Activated CD4-positive, alpha-beta T cell treated with anti-CD3 and anti-CD28 coated beads, Interleukin-10, Interleukin-2, amounts not matched to agents 100 ng/mL and 50 ng/mL, durations not matched to agents 16 hours and 8 hours (primary cell): ENCODE data around the gene SLC25A34.

Source experiments
- DNase-seq: peaks from one replicate; pipeline ENCODE4 v3.0.0-alpha.2; 2020

SLC25A34 gene

DNA sequence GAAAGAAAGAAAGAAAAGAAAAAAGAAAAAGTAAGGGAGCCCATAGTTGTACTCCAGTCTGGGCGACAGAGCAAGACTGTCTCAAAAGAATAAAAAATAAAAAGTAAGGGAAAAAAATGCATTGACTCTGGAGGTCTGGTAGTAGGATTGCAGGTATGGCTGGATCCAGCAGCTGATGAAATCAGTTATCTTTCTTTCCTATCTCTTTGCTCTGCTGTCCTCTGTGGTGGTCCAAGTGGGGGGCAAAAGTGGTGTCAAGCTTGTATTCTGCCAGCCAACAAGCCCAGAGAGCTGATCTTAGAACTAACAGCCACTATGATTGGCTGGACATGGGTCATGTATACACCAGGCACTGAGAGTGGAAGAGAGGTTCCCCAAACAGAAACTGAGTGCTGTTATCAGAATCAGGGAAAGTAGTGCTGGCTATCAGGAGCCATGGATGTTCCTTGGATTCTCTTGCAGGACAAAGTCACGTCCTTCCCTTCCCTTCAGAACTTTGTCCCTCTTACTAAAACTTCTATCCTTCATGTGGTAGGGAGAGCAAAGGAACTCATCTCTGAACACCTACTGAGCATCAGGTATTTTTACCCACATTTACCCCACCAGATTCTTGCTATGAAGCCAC, 19.1 kb downstream of the SLC25A34 start:
- DNase-seq: no peak

- DNase-seq: no peak
Measured at GRCh38 chr1:15755646-15756040, 19.6 kb downstream of the SLC25A34 start.

- no peak for DNase-seq
Measured at GRCh38 chr1:15756143-15757015, 20.3 kb downstream of the SLC25A34 start.

GRCh38 chr1:15757016-15757543, 21.0 kb downstream of the SLC25A34 start:
- DNase-seq: no peak

GRCh38 chr1:15757575-15758342, 21.7 kb downstream of the SLC25A34 start:
- DNase-seq: no peak

- no peak for DNase-seq
Measured at GRCh38 chr1:15758343-15758931, 22.4 kb downstream of the SLC25A34 start, which contains the start of gene FBLIM1. TSS of gene FBLIM1 (plus strand) at chr1:15758795. CDS start at chr1:15764984, 6,189 bp downstream.

GRCh38 chr1:15758953-15759661, 23.0 kb downstream of the SLC25A34 start:
- no peak for DNase-seq

DNA sequence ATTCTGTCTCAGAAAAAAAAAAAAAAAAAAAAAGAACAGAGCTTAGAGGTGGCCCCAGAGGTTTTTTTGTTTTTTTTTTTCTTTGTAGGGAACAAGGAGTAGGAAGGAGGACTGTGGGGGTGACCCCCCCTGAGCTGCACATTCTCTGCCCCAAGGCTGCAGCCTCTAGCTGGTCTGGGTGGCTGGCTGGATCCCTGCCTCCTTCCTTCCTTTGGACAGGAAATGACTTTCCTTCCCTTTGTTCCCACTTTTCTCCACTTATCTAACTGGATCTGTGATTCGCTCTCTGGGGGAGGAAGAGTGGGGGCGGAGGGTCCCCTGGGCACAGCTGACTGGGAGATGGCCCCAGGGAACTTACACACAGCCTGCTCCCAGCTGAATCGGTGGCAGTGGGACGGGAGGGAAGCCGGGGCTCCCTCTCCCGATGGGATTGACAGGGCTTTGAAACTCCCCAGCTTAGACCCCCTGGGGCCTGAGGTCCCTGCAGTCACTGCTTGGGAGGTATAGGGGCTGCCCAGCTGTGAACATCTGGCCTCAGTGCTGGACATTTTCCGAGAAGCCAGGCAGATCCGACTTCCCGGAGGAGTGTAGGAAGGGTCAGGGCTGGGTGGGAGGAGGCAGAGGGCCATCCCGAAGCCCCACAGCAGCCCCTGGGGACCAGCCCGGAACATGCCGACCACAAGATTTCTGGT, 24.6 kb downstream of the SLC25A34 start:
- no peak for DNase-seq

DNA sequence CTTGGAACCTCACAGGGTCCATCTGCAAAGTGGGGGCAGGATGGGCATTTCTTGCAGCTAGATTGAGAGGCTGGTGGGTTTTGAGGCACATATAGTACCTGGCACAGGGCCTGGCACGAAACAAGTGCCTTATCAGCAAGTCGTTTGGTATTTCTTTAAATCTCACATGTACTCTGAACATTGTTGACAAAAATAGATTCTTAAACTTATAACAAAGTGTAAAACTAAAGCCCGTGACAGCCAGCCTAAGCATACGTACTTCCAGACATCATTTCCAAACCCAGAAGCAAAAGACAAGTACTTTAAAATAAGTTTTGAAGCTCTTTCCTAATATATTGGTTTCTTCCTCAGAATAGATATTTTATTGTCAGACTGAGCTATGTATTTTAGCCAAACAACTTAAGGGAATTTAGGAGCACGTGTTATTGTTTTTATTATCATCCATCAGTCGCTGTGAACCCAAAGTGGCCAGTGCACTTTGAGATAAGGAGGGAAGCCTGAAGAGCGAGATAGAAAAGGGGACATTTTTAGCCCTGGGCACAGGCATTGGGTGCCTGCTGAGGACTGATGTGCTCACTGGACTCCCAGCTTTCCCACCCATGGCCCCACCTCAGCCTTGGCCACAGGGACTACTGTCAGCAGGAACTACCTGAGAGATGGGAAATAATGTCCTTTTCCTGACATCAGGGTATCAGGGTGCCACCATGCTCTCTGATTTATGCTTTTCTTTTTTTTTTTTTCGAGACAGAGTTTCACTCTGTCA, 25.5 kb downstream of the SLC25A34 start:
- no peak for DNase-seq

- DNase-seq: no peak
Measured at GRCh38 chr1:15762546-15762945, 26.5 kb downstream of the SLC25A34 start.

- DNase-seq: no peak
Measured at GRCh38 chr1:15764269-15764764, 28.3 kb downstream of the SLC25A34 start.

DNA sequence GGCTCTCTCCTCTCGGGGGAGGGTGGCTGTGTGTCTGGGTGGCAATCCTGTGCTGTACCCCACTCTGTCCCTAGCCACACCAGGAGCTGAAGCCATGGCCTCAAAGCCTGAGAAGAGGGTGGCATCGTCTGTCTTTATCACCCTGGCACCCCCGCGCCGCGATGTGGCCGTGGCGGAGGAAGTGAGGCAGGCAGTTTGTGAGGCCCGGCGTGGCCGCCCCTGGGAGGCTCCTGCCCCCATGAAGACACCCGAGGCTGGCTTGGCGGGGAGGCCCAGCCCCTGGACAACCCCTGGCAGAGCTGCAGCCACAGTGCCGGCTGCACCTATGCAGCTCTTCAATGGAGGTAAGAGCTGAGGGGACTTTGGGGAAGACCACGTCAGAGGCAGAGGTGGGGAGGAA, 28.8 kb downstream of the SLC25A34 start:
- DNase-seq: no peak

GRCh38 chr1:15765495-15766194, 29.6 kb downstream of the SLC25A34 start:
- no peak for DNase-seq

GRCh38 chr1:15767941-15768340, 31.9 kb downstream of the SLC25A34 start:
- no peak for DNase-seq

DNA sequence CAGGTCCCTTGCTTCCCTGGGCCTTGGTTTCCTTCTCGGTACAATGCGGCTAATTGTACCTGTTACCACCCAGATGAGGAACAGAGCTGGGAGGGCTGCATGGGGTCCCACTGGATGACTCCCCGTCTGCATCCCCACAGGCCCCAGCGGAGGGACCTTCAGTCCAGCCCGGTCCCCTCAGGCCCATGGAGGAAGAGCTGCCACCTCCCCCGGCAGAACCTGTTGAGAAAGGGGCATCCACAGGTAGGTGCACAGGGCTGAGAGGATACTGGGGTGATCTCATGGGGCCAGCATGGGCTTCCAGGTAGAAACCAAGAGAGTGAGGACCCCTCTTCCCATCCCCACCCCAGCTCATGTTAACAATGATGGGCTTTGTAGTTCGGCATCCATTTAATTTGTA, 32.3 kb downstream of the SLC25A34 start:
- no peak for DNase-seq

GRCh38 chr1:15770313-15770962, 34.4 kb downstream of the SLC25A34 start:
- DNase-seq: no peak

DNA sequence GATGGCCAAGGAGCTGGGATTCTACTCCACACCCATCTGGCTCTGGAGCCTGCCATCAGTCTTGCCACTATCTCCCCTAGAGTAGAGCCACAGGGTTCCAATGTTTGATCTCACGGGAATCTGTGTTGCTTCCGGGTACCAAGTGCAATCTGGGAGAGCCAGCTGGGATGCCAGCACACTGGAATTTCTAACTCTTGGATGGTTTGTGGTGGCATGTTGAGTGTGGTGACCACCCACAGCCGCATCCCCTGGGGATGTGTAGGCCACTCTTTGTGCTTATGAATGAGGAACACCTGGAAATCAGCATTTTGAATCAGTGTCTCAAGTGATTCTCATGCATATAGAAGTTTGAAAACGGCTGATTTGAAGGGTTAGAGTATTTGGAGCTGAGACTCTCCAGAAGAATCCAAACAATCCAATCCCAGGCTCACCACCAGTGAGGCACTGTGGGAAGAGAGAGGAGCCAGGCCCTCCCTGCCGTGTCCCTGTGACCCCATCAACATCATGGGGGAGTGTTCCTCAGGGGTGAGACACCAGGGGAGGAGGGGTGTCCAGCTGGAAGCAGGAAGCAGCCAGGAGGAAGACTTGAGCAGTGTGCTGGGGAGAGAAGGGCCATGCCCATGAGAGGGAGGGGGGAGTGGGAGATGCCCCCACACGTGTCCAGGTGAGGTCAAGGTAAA, 35.9 kb downstream of the SLC25A34 start:
- no peak for DNase-seq

GRCh38 chr1:15775706-15776105, 39.6 kb downstream of the SLC25A34 start:
- no peak for DNase-seq
